HuH-7 (cell line): ENCODE data around the gene UBLCP1.
"Not testable (repeated sequence)": the region's sequence is repeated elsewhere in the genome, so short reads cannot be mapped to it uniquely, and the experiment has no call there.

Experiments used
- DNase-seq: peaks from one replicate; pipeline ENCODE4 v3.0.0; 2011; ENCODE audit warnings: low spot score

Gene UBLCP1

GRCh38 chr5:159252195-159252594 lies 10.9 kb upstream of the UBLCP1 start:
- DNase-seq = no peak

GRCh38 chr5:159257007-159257406 lies 6.1 kb upstream of the UBLCP1 start:
- no peak for DNase-seq

- peak; percentile 5 for DNase-seq
Observed at GRCh38 chr5:159257629-159258283, 5.3 kb upstream of the UBLCP1 start.

- no peak for DNase-seq
Observed at GRCh38 chr5:159258361-159258760, 4.7 kb upstream of the UBLCP1 start.

GRCh38 chr5:159260212-159260611 lies 2.9 kb upstream of the UBLCP1 start:
- DNase-seq = not testable (repeated sequence)

GRCh38 chr5:159262472-159262858 lies 625 bp upstream of the UBLCP1 start:
- no peak for DNase-seq

- no peak for DNase-seq
Observed at GRCh38 chr5:159263569-159263905, 447 bp downstream of the UBLCP1 start.

- not testable (repeated sequence) for DNase-seq
Observed at GRCh38 chr5:159266764-159267163, 3.7 kb downstream of the UBLCP1 start.

GRCh38 chr5:159269723-159270122 lies 6.6 kb downstream of the UBLCP1 start:
- no peak for DNase-seq

GRCh38 chr5:159273923-159274322 lies 10.8 kb downstream of the UBLCP1 start:
- no peak for DNase-seq

GRCh38 chr5:159274676-159275075 lies 11.6 kb downstream of the UBLCP1 start:
- no peak for DNase-seq

- no peak for DNase-seq
Observed at GRCh38 chr5:159286420-159287035, 23.4 kb downstream of the UBLCP1 start.

GRCh38 chr5:159290741-159291140 lies 27.7 kb downstream of the UBLCP1 start:
- no peak for DNase-seq

- no peak for DNase-seq
Observed at GRCh38 chr5:159294921-159295320, 31.8 kb downstream of the UBLCP1 start.

- DNase-seq = not testable (repeated sequence)
Observed at GRCh38 chr5:159297300-159297699, 34.2 kb downstream of the UBLCP1 start.

GRCh38 chr5:159301466-159301865 lies 38.4 kb downstream of the UBLCP1 start:
- DNase-seq = no peak

GRCh38 chr5:159301929-159302860 lies 39.1 kb downstream of the UBLCP1 start:
- DNase-seq = not testable (repeated sequence)

- DNase-seq = no peak
Observed at GRCh38 chr5:159303286-159303685, 40.2 kb downstream of the UBLCP1 start.

GRCh38 chr5:159304961-159305595 lies 42.0 kb downstream of the UBLCP1 start:
- no peak for DNase-seq

- no peak for DNase-seq
Observed at GRCh38 chr5:159309689-159310433, 46.8 kb downstream of the UBLCP1 start.

- no peak for DNase-seq
Observed at GRCh38 chr5:159310511-159310910, 47.4 kb downstream of the UBLCP1 start.

GRCh38 chr5:159311063-159311462 lies 48.0 kb downstream of the UBLCP1 start:
- no peak for DNase-seq
